Measurements from ENCODE around the gene CX3CR1. TPM values are rescaled to one million over a fixed set of nuclear protein-coding genes. Genes with fewer than 3 reads are reported as not detected.

CX3CR1 gene, protein sequence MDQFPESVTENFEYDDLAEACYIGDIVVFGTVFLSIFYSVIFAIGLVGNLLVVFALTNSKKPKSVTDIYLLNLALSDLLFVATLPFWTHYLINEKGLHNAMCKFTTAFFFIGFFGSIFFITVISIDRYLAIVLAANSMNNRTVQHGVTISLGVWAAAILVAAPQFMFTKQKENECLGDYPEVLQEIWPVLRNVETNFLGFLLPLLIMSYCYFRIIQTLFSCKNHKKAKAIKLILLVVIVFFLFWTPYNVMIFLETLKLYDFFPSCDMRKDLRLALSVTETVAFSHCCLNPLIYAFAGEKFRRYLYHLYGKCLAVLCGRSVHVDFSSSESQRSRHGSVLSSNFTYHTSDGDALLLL
- total RNA-seq: under 0.01 TPM in 1 of 2 replicates, not detected in the other

GRCh38 chr3:39279745-39280517 lies at the start of gene CX3CR1:
Gene CX3CR1 (minus strand): TSS chr3:39280036. CDS start chr3:39266509, 13,527 bp downstream.

GRCh38 chr3:39329493-39329892 lies 49.7 kb upstream of the CX3CR1 start, which contains the start of gene CCR8:
Gene CCR8 (plus strand): TSS chr3:39329709. CDS start chr3:39332332, 2,623 bp downstream.

Other genes with a start within 250 kb of the CX3CR1 start
- under 0.01 TPM in 1 of 2 replicates, not detected in the other for gene SCN11A, start 228.1 kb downstream of the CX3CR1 start, total RNA-seq
- 25.4 and 25.8 TPM in 2 replicates for gene WDR48, start 228.0 kb downstream of the CX3CR1 start, total RNA-seq
- 30.1 and 38.7 TPM in 2 replicates for gene GORASP1, start 172.4 kb downstream of the CX3CR1 start, total RNA-seq
- gene TTC21A, start 172.4 kb downstream of the CX3CR1 start, total RNA-seq: 3.3 and 4.5 TPM in 2 replicates
- 3.3 and 4.9 TPM in 2 replicates for gene CSRNP1, start 126.4 kb downstream of the CX3CR1 start, total RNA-seq
- not detected in 2 replicates for gene XIRP1, start 87.4 kb downstream of the CX3CR1 start, total RNA-seq
- not detected in 2 replicates for gene CCR8, start 49.7 kb upstream of the CX3CR1 start, total RNA-seq
- gene SLC25A38, start 103.3 kb upstream of the CX3CR1 start, total RNA-seq: 16.4 and 18.0 TPM in 2 replicates
- 1,102 and 1,458 TPM in 2 replicates for gene RPSA, start 126.7 kb upstream of the CX3CR1 start, total RNA-seq
- not detected in 2 replicates for gene MOBP, start 187.6 kb upstream of the CX3CR1 start, total RNA-seq